Peyer's patch (tissue), 4 donors: ENCODE data around the gene CTNS. TPM values are rescaled to one million over a fixed set of nuclear protein-coding genes. Genes with fewer than 3 reads are reported as not detected.

Experiments
- DNase-seq, 3 donors: peaks; one replicate each; pipeline ENCODE4 v3.0.0-alpha.2; 2017 to 2019
- H3K27ac ChIP-seq, 4 donors: fragments of 200-600 bp; sonication (generic); one replicate each; pipeline ENCODE4 v1.5.1; 2016 to 2019
- H3K27me3 ChIP-seq, 2 donors: fragments of 200-600 bp; sonication (generic); one replicate each; pipeline ENCODE4 v1.5.1; 2019
- H3K36me3 ChIP-seq, 3 donors: fragments of 200-600 bp; sonication (generic); one replicate each; pipeline ENCODE4 v1.5.1; 2016 to 2019
- H3K4me1 ChIP-seq, 4 donors: fragments of 200-600 bp; sonication (generic); one replicate each; pipeline ENCODE4 v1.5.1; 2016 to 2019
- H3K4me3 ChIP-seq, 4 donors: fragments of 200-600 bp; sonication (generic); 1 replicate in 3 of 4; 2 replicates in 1 of 4; pipeline ENCODE4 v1.5.1; 2016 to 2019; ENCODE audit warnings: mild to moderate bottlenecking in 1 of 4
- H3K9me3 ChIP-seq, 4 donors: fragments of 200-600 bp; sonication (generic); one replicate each; pipeline ENCODE4 v1.5.1; 2016 to 2019; ENCODE audit warnings: mild to moderate bottlenecking in 1 of 4
- CTCF ChIP-seq, 6 experiments: fragments of 450-650 bp in 4 of 6; fragments of 200-600 bp in 2 of 6; sonication (generic) in 1 of 6; IDR thresholded peaks; one replicate each; pipeline ENCODE4 v1.5.1; 2017 to 2019; ENCODE audit warnings: antibody characterized with exemption in 6 of 6, mild to moderate bottlenecking in 3 of 6, moderate library complexity in 1 of 6
- POLR2A ChIP-seq, 2 donors: fragments of 450-650 bp; IDR thresholded peaks; one replicate each; pipeline ENCODE4 v1.5.1; 2017; ENCODE audit warnings: antibody characterized with exemption in 2 of 2, mild to moderate bottlenecking in 2 of 2, moderate library complexity in 2 of 2
- total RNA-seq, 4 donors: library from RNA; depleted of rRNA; stranded (reverse); fragments of >200 nt; gene quantifications; one replicate each; pipeline ENCODE4 v1.1.0, GENCODE V29; 2016

Gene CTNS
- total RNA-seq, 4 donors from 2014 or later: 21.5 to 30.1 (median 27.7) TPM

- H3K27me3 ChIP-seq: peaks cover 0 to 16% of the 10 kb centered on the region in 2 donors
Observed at GRCh38 chr17:3693829-3694231, 57.3 kb downstream of the CTNS start.

DNA sequence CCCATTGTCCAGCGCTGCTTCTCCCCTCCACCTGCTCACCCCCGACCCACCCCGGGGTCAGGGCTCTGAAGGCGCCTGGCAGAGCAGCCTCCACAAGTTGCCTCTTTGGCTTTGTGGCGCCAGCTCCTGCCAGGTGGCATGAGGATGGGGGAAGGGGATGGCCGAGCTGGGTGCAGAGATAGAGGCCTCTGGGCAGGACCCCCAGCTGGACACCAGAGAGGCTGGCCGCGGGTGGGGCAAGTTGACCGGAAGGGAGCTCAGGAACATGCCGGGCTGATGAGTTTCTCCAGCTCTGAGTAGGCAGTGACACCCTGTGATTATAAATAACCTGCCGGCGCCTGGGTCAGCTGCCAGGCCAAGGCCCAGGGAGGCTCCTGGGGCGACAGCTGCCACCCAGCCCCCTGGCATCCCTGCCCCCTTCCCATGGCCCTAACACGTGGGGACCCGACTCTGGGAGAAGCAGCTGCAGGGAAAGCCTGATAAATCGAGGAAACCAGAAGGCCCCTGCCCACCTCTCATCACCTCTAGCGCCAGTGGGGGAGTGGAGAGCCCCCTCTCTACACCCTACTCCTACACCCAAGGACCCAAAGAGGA, 58.7 kb downstream of the CTNS start:
- DNase-seq: peak in 1 of 3 donors; percentile 45
- H3K4me3 ChIP-seq: peak overlapping the region; percentile 48 to 62 (median 61)
- peaks cover 0 to 16% of the 10 kb centered on the region in 2 donors for H3K27me3 ChIP-seq
- peak overlapping the region; percentile 7 to 90 (median 46) for H3K27ac ChIP-seq
- no peak for TF ChIP-seq CTCF (IDR thresholded peaks at IDR 0.05)
- TF ChIP-seq POLR2A (IDR thresholded peaks at IDR 0.05): no peak
- H3K4me1 ChIP-seq: peaks cover 0 to 17% (median 3%) of the 10 kb centered on the region in 4 donors
- H3K9me3 ChIP-seq: no peaks in the 10 kb centered on the region
- peaks cover 0 to 2% (median 0%) of the 10 kb centered on the region in 3 donors for H3K36me3 ChIP-seq

More at GRCh38 chr17:3693829-3694231, 57.3 kb downstream of the CTNS start:
- Histone ChIP-seq H3K4me3 (peak overlapping the region in 1 of 4 donors; percentile 48), H3K27ac (peak overlapping the region in 1 of 4 donors; percentile 90), H3K9me3 (no peaks in the 10 kb centered on the region), H3K4me1 (peaks cover 0 to 17% (median 7%) of the 10 kb centered on the region in 4 donors), H3K36me3 (peaks cover 0 to 4% (median 0%) of the 10 kb centered on the region in 3 donors)
- TF ChIP-seq CTCF (IDR thresholded peaks at IDR 0.05) (no peak), POLR2A (IDR thresholded peaks at IDR 0.05) (no peak)
- DNase-seq: peak in 2 of 3 donors; percentile 71 to 80

DNA sequence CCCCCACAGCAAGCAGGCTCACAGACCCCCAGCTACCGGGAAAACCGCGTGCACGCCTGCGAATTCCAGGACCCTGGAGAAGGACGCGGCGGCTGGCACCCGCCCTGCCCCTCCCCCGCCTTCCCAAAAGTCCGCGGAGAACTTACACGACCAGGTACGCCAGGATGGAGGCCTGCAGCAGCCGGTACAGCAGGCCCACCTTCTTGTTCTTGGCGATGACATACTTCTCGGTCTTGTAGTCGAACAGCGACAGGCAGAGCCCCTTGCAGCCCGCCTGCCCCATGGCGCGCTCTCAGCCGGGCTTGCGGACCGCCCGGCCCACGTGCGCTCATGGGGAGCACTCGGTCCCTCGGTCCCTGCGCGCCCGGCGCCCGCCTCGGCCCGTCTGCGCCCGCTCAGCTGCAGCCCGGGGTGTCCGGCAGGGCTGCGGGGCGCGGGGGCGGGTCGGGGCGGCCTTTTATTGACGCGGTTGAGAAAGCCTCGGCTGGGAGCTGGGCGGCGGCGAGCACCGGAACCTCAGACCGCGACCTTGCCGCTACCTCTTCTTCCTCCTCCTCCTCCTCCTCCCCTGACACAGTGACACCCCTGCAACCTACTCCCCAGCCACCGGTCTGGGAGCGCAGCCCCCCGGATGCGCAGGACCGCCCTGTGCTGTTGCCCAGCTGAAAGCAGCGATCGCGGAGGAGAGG, 59.3 kb downstream of the CTNS start, which contains the start of gene P2RX5:
TSS of gene P2RX5 (minus strand) at position 433 of the 689 bp plus-strand sequence. CDS start at position 283, 150 bp downstream.
- Histone ChIP-seq H3K27ac (peak within 1 kb of the TSS; percentile 7 to 90 (median 48)), H3K36me3 (no peaks in the 10 kb centered on the region), H3K4me1 (peaks cover 0 to 17% (median 3%) of the 10 kb centered on the region in 4 donors), H3K27me3 (peaks cover 0 to 16% of the 10 kb centered on the region in 2 donors), H3K4me3 (peak within 1 kb of the TSS; percentile 48 to 62 (median 61)), H3K9me3 (no peaks in the 10 kb centered on the region)
- DNase-seq: peak in 2 of 3 donors; percentile 76 to 86
- TF ChIP-seq POLR2A (IDR thresholded peaks at IDR 0.05): no peak
- TF ChIP-seq CTCF (IDR thresholded peaks at IDR 0.05): no peak

- Histone ChIP-seq H3K4me3 (no peak overlapping the region), H3K36me3 (no peaks in the 10 kb centered on the region), H3K4me1 (peaks cover 0 to 17% (median 3%) of the 10 kb centered on the region in 4 donors), H3K27me3 (peaks cover 0 to 16% of the 10 kb centered on the region in 2 donors), H3K27ac (peak overlapping the region in 1 of 4 donors; percentile 90), H3K9me3 (no peaks in the 10 kb centered on the region)
- no peak for TF ChIP-seq POLR2A (IDR thresholded peaks at IDR 0.05)
- no peak for TF ChIP-seq CTCF (IDR thresholded peaks at IDR 0.05)
- no peak for DNase-seq
Observed at GRCh38 chr17:3697103-3697476, 60.5 kb downstream of the CTNS start.

GRCh38 chr17:3698139-3698538, 61.6 kb downstream of the CTNS start:
- no peak for TF ChIP-seq POLR2A (IDR thresholded peaks at IDR 0.05)
- no peak for TF ChIP-seq CTCF (IDR thresholded peaks at IDR 0.05)
- Histone ChIP-seq H3K36me3 (no peaks in the 10 kb centered on the region), H3K27ac (no peak overlapping the region), H3K4me1 (peaks cover 0 to 17% (median 1%) of the 10 kb centered on the region in 4 donors), H3K27me3 (peaks cover 0 to 16% of the 10 kb centered on the region in 2 donors), H3K9me3 (no peaks in the 10 kb centered on the region), H3K4me3 (no peak overlapping the region)
- DNase-seq: no peak
